Neural cell (in vitro differentiated cells): ENCODE measurements around the gene PFKP. TPM values are rescaled to one million over a fixed set of nuclear protein-coding genes. Genes with fewer than 3 reads are reported as not detected.

Source experiments
- H2AFZ ChIP-seq: fragments of 200-600, 300-800 bp; sonication (generic), shearing (Covaris generic); 2 replicates; pipeline ENCODE4 v1.6.0; 2014; ENCODE audit warnings: low read depth, mild to moderate bottlenecking, antibody characterized with exemption, low read length, moderate library complexity
- H3F3A ChIP-seq: fragments of 200-600 bp; shearing (Covaris generic); 2 replicates; pipeline ENCODE4 v1.6.1; 2016; ENCODE audit warnings: mild to moderate bottlenecking, moderate library complexity, mixed read lengths, antibody characterized with exemption, low read length; ENCODE audit not compliant: insufficient read depth, poor library complexity, severe bottlenecking
- H3K27ac ChIP-seq: fragments of 200-600, 300-800 bp; sonication (generic), shearing (Covaris generic); 2 replicates; pipeline ENCODE4 v1.5.1; 2014; ENCODE audit warnings: mild to moderate bottlenecking, low read length, moderate library complexity
- H3K27me3 ChIP-seq: fragments of 300-800, 200-600 bp; sonication (generic), shearing (Covaris generic); 2 replicates; pipeline ENCODE4 v1.6.0; 2014; ENCODE audit warnings: mild to moderate bottlenecking, low read depth, low read length, moderate library complexity; ENCODE audit not compliant: insufficient read depth
- H3K36me3 ChIP-seq: fragments of 300-800, 200-600 bp; sonication (generic), shearing (Covaris generic); 2 replicates; pipeline ENCODE4 v1.5.1; 2014; ENCODE audit warnings: mild to moderate bottlenecking, antibody characterized with exemption, low read length, moderate library complexity; ENCODE audit not compliant: insufficient read depth
- H3K4me2 ChIP-seq: fragments of 300-800, 200-600 bp; sonication (generic), shearing (Covaris generic); 2 replicates; pipeline ENCODE4 v1.6.0; 2014; ENCODE audit warnings: mild to moderate bottlenecking, low read length
- H3K4me3 ChIP-seq: fragments of 300-800, 200-600 bp; sonication (generic), shearing (Covaris generic); 2 replicates; pipeline ENCODE4 v1.5.1; 2014; ENCODE audit warnings: mild to moderate bottlenecking, low read length, moderate library complexity
- H3K79me2 ChIP-seq: fragments of 200-600 bp; shearing (Covaris generic); replicated peaks from 2 replicates; pipeline ENCODE4 v1.6.0; 2014; ENCODE audit warnings: mild to moderate bottlenecking, low read length, moderate library complexity; ENCODE audit not compliant: insufficient read depth
- H3K9ac ChIP-seq: fragments of 300-800, 200-600 bp; sonication (generic), shearing (Covaris generic); 2 replicates; pipeline ENCODE4 v1.6.1; 2016; ENCODE audit warnings: mild to moderate bottlenecking, low read length, mixed read lengths
- H3K9me2 ChIP-seq: fragments of 200-600 bp; shearing (Covaris generic); 2 replicates; pipeline ENCODE4 v1.6.1; 2016; ENCODE audit warnings: mild to moderate bottlenecking, low read length, mixed read lengths; ENCODE audit not compliant: insufficient read depth
- H3K9me3 ChIP-seq: fragments of 200-600, 300-800 bp; sonication (generic), shearing (Covaris generic); 2 replicates; pipeline ENCODE4 v1.6.1; 2016; ENCODE audit warnings: mild to moderate bottlenecking, mixed run types, low read length, moderate library complexity, mixed read lengths
- H4K20me1 ChIP-seq: fragments of 200-600 bp; shearing (Covaris generic); 2 replicates; pipeline ENCODE4 v1.6.1; 2016; ENCODE audit warnings: mild to moderate bottlenecking, mixed run types; ENCODE audit not compliant: insufficient read depth
- EP300 ChIP-seq: fragments of 450-650 bp; conservative IDR thresholded peaks from 2 replicates; pipeline ENCODE4 v1.6.1; 2014; ENCODE audit warnings: antibody characterized with exemption, mild to moderate bottlenecking, moderate library complexity; ENCODE audit not compliant: poor library complexity, severe bottlenecking
- EZH2 ChIP-seq: fragments of 200-600, 300-800 bp; shearing (Covaris generic), sonication (generic); IDR thresholded peaks from 2 replicates; pipeline ENCODE4 v1.6.1; 2014; ENCODE audit warnings: antibody characterized with exemption, low read length, borderline replicate concordance, mild to moderate bottlenecking; ENCODE audit not compliant: insufficient read depth, poor library complexity, severe bottlenecking
- MXI1 ChIP-seq: fragments of 450-650 bp; conservative IDR thresholded peaks from 2 replicates; pipeline ENCODE4 v1.6.1; 2014; ENCODE audit warnings: antibody characterized with exemption, mild to moderate bottlenecking; ENCODE audit not compliant: poor library complexity, severe bottlenecking
- POLR2AphosphoS5 ChIP-seq: IDR thresholded peaks from 2 replicates; pipeline ENCODE4 v1.6.1; 2012
- RAD21 ChIP-seq: fragments of 450-650 bp; conservative IDR thresholded peaks from 2 replicates; pipeline ENCODE4 v1.6.1; 2014; ENCODE audit warnings: antibody characterized with exemption, mild to moderate bottlenecking, moderate library complexity
- SMC3 ChIP-seq: fragments of 450-650 bp; conservative IDR thresholded peaks from 2 replicates; pipeline ENCODE4 v1.6.1; 2014; ENCODE audit warnings: antibody characterized with exemption, mild to moderate bottlenecking, moderate library complexity; ENCODE audit not compliant: poor library complexity
- TAF1 ChIP-seq: IDR thresholded peaks from 2 replicates; pipeline ENCODE4 v1.6.1; 2012; ENCODE audit warnings: low read depth
- polyA plus RNA-seq: library from polyadenylated mRNA; depleted of rRNA; stranded (reverse); fragments of >200 nt; gene quantifications from 2 replicates; pipeline ENCODE4 v1.2.3, GENCODE V29; 2014
- TF ChIP-seq, protein P1 (sequence below): IDR thresholded peaks from 2 replicates; pipeline ENCODE4 v1.6.1; 2012; ENCODE audit warnings: borderline replicate concordance
- TF ChIP-seq, protein P2 (sequence below): fragments of 450-650 bp; IDR thresholded peaks from 2 replicates; pipeline ENCODE4 v1.5.1; 2014; ENCODE audit warnings: antibody characterized with exemption, mild to moderate bottlenecking, moderate library complexity; ENCODE audit not compliant: poor library complexity, severe bottlenecking

PFKP gene
- polyA plus RNA-seq, 1 donor from 2014 or later, result 27.9 TPM

DNA sequence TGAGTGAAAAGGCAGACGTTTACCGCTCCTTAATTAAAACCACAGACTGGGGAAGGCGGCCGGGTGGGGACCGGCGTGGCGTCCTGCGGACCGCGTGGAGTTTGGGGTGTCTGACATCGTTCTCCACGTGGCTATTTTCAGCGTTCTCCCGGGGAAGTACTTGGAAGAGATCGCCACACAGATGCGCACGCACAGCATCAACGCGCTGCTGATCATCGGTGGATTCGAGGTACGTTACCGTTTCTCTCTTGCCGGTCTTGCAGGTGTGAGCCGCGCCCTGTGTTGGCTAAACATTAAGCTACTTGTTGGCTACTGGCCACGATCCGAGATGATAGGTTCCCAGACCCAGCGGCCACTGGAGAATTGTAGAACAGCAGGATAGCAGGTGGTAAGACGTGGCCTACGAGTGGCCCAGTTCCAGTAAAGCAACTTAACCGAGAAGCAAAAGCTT is 51.3 kb downstream of the PFKP start:
- Histone ChIP-seq H3F3A (no peaks in the 10 kb centered on the region), H3K4me2 (no peak overlapping the region), H3K79me2 (no peaks in the 10 kb centered on the region), H3K9me3 (no peaks in the 10 kb centered on the region), H2AFZ (no peak overlapping the region), H3K27me3 (no peaks in the 10 kb centered on the region), H3K36me3 (no peaks in the 10 kb centered on the region), H3K4me3 (no peak overlapping the region), H3K9ac (no peak overlapping the region), H3K9me2 (no peaks in the 10 kb centered on the region), H4K20me1 (no peaks in the 10 kb centered on the region), H3K27ac (no peak overlapping the region)
- TF ChIP-seq EP300 (no peak), TAF1 (no peak), RAD21 (no peak), POLR2AphosphoS5 (no peak)
- TF ChIP-seq, protein P1, sequence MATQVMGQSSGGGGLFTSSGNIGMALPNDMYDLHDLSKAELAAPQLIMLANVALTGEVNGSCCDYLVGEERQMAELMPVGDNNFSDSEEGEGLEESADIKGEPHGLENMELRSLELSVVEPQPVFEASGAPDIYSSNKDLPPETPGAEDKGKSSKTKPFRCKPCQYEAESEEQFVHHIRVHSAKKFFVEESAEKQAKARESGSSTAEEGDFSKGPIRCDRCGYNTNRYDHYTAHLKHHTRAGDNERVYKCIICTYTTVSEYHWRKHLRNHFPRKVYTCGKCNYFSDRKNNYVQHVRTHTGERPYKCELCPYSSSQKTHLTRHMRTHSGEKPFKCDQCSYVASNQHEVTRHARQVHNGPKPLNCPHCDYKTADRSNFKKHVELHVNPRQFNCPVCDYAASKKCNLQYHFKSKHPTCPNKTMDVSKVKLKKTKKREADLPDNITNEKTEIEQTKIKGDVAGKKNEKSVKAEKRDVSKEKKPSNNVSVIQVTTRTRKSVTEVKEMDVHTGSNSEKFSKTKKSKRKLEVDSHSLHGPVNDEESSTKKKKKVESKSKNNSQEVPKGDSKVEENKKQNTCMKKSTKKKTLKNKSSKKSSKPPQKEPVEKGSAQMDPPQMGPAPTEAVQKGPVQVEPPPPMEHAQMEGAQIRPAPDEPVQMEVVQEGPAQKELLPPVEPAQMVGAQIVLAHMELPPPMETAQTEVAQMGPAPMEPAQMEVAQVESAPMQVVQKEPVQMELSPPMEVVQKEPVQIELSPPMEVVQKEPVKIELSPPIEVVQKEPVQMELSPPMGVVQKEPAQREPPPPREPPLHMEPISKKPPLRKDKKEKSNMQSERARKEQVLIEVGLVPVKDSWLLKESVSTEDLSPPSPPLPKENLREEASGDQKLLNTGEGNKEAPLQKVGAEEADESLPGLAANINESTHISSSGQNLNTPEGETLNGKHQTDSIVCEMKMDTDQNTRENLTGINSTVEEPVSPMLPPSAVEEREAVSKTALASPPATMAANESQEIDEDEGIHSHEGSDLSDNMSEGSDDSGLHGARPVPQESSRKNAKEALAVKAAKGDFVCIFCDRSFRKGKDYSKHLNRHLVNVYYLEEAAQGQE, result no peak
- TF ChIP-seq, protein P2, sequence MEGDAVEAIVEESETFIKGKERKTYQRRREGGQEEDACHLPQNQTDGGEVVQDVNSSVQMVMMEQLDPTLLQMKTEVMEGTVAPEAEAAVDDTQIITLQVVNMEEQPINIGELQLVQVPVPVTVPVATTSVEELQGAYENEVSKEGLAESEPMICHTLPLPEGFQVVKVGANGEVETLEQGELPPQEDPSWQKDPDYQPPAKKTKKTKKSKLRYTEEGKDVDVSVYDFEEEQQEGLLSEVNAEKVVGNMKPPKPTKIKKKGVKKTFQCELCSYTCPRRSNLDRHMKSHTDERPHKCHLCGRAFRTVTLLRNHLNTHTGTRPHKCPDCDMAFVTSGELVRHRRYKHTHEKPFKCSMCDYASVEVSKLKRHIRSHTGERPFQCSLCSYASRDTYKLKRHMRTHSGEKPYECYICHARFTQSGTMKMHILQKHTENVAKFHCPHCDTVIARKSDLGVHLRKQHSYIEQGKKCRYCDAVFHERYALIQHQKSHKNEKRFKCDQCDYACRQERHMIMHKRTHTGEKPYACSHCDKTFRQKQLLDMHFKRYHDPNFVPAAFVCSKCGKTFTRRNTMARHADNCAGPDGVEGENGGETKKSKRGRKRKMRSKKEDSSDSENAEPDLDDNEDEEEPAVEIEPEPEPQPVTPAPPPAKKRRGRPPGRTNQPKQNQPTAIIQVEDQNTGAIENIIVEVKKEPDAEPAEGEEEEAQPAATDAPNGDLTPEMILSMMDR, result no peak

DNA sequence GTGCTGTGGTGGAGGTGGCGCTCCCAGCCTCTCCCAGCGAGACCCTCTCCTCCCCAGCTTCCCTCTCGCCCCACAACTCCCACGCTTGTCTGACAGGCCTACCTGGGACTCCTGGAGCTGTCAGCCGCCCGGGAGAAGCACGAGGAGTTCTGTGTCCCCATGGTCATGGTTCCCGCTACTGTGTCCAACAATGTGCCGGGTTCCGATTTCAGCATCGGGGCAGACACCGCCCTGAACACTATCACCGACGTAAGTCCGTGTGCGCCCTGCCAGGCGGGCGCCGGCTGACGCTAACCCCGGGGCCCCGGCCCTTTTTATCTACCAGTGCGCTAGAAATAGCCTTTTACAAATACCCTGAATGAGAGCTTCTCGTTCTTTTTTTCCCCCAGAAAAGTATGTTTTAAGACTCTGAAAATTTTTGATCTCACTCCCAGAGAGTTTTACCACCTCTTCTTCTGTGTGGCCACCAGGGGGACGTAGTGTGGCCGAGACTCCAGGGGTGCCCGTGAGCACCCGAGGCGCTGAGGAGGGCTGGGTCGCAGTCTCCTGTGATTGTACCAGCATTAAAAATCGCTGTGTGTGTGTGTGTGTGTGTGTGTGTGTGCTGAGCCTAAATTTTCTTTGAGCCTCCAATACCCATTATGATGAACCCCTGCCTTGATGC is 52.6 kb downstream of the PFKP start:
- H4K20me1 ChIP-seq, result no peaks in the 10 kb centered on the region

More for the DNA sequence above, 52.6 kb downstream of the PFKP start:
- Histone ChIP-seq H3K27ac (no peak overlapping the region), H3K4me3 (no peak overlapping the region), H3K79me2 (no peaks in the 10 kb centered on the region), H3F3A (no peaks in the 10 kb centered on the region), H3K9ac (no peak overlapping the region), H3K4me2 (no peak overlapping the region), H3K9me2 (no peaks in the 10 kb centered on the region), H3K9me3 (no peaks in the 10 kb centered on the region), H3K36me3 (no peaks in the 10 kb centered on the region), H2AFZ (no peak overlapping the region), H3K27me3 (no peaks in the 10 kb centered on the region)
- TF ChIP-seq, protein P2, result no peak
- TF ChIP-seq RAD21, result no peak
- TF ChIP-seq, protein P1, result no peak
- no peak for TF ChIP-seq POLR2AphosphoS5
- no peak for TF ChIP-seq EP300
- TF ChIP-seq MXI1, result no peak
- no peak for TF ChIP-seq TAF1
- no peak for TF ChIP-seq EZH2
- no peak for TF ChIP-seq SMC3
